ENCODE measurements around the gene ABI1.
A peak's percentile ranks its signal among the peaks of the same experiment; 100 is the strongest.

ABI1 gene

GRCh38 chr10:26698909-26699308, 161.8 kb downstream of the ABI1 start:
- no peak overlapping the region for H3K4me3 ChIP-seq (ENCODE audit: low read depth, low read length)
- no peak for DNase-seq (ENCODE audit: low read depth, low spot score)
- in situ Hi-C loops (cut with HindIII; ENCODE audit: low sequenced_read_pairs) = no loop called here
- TF ChIP-seq CTCF (IDR thresholded peaks at IDR 0.05; ENCODE audit: low read depth, low read length) = no peak

GRCh38 chr10:26697922-26698608, 162.7 kb downstream of the ABI1 start:
- peak overlapping the region; percentile 79 for H3K4me3 ChIP-seq (ENCODE audit: low read depth, low read length)
- in situ Hi-C loops (cut with HindIII; ENCODE audit: low sequenced_read_pairs) = no loop called here
- DNase-seq (ENCODE audit: low read depth, low spot score) = no peak
- no peak for TF ChIP-seq CTCF (IDR thresholded peaks at IDR 0.05; ENCODE audit: low read depth, low read length)

- TF ChIP-seq CTCF (IDR thresholded peaks at IDR 0.05; ENCODE audit: low read depth, low read length) = no peak
- H3K4me3 ChIP-seq (ENCODE audit: low read depth, low read length) = peak within 1 kb of the TSS; percentile 79
- DNase-seq (ENCODE audit: low read depth, low spot score) = peak; percentile 69
- in situ Hi-C loops (cut with HindIII; ENCODE audit: low sequenced_read_pairs) = no loop called here
These were observed 163.4 kb downstream of the ABI1 start, which contains the start of gene PDSS1 for GRCh38 chr10:26697163-26697921. Gene PDSS1 (plus strand): TSS chr10:26697701. CDS start chr10:26697712, 11 bp downstream.

- no peak for DNase-seq (ENCODE audit: low read depth, low spot score)
- in situ Hi-C loops (cut with HindIII; ENCODE audit: low sequenced_read_pairs) = no loop called here
- peak overlapping the region; percentile 79 for H3K4me3 ChIP-seq (ENCODE audit: low read depth, low read length)
- no peak for TF ChIP-seq CTCF (IDR thresholded peaks at IDR 0.05; ENCODE audit: low read depth, low read length)
These were observed 164.0 kb downstream of the ABI1 start for GRCh38 chr10:26696786-26697162.

Measured in astrocyte of the spinal cord (primary cell).